Neuronal stem cell (in vitro differentiated cells): ENCODE data around the gene NRG2.

Experiments
- DNase-seq: peaks from one replicate; pipeline ENCODE4 v3.0.0-alpha.2; 2013; ENCODE audit warnings: low spot score
- H2AFZ ChIP-seq: one replicate; pipeline ENCODE4 v1.6.1; 2013; ENCODE audit warnings: mild to moderate bottlenecking, low read length, inconsistent platforms
- H2AK5ac ChIP-seq: 2 replicates; pipeline ENCODE4 v1.6.1; 2013; ENCODE audit warnings: low read depth, mild to moderate bottlenecking, inconsistent platforms, low read length, moderate library complexity, mixed read lengths
- H2BK120ac ChIP-seq: 2 replicates; pipeline ENCODE4 v1.6.1; 2013; ENCODE audit warnings: low read depth, mild to moderate bottlenecking, inconsistent platforms, low read length, moderate library complexity, mixed read lengths
- H2BK12ac ChIP-seq: one replicate; pipeline ENCODE4 v1.6.1; 2013; ENCODE audit warnings: low read length, inconsistent platforms
- H2BK15ac ChIP-seq: 2 replicates; pipeline ENCODE4 v1.6.1; 2013; ENCODE audit warnings: mild to moderate bottlenecking, low read length, inconsistent platforms, mixed read lengths
- H2BK5ac ChIP-seq: one replicate; pipeline ENCODE4 v1.6.1; 2013; ENCODE audit warnings: inconsistent platforms, mild to moderate bottlenecking, low read length, moderate library complexity
- H3K14ac ChIP-seq: one replicate; pipeline ENCODE4 v1.6.1; 2013; ENCODE audit warnings: low read length, inconsistent platforms
- H3K18ac ChIP-seq: 2 replicates; pipeline ENCODE4 v1.6.1; 2013; ENCODE audit warnings: low read length, inconsistent platforms
- H3K23ac ChIP-seq: 2 replicates; pipeline ENCODE4 v1.6.1; 2013; ENCODE audit warnings: low read depth, mild to moderate bottlenecking, mixed read lengths, low read length, inconsistent platforms; ENCODE audit not compliant: poor library complexity
- H3K27ac ChIP-seq: replicated peaks from 3 replicates; pipeline ENCODE4 v1.5.1; 2013; ENCODE audit warnings: low read length, inconsistent platforms
- H3K27me3 ChIP-seq, 3 experiments: 2 replicates each; pipeline ENCODE4 v1.6.1; 2013; ENCODE audit warnings: low read length in 3 of 3, mild to moderate bottlenecking in 2 of 3, inconsistent platforms in 1 of 3, low read depth in 1 of 3, mixed read lengths in 1 of 3, moderate library complexity in 1 of 3; ENCODE audit not compliant: control insufficient read depth in 3 of 3, insufficient read depth in 3 of 3
- H3K36me3 ChIP-seq, 2 donors: replicated peaks in 1 of 2; 2 replicates each; pipeline ENCODE4 v1.6.1; 2013; ENCODE audit warnings: low read length in 2 of 2; ENCODE audit not compliant: control insufficient read depth in 2 of 2, insufficient read depth in 2 of 2
- H3K4ac ChIP-seq: 2 replicates; pipeline ENCODE4 v1.6.1; 2013; ENCODE audit warnings: inconsistent platforms, mild to moderate bottlenecking, low read length, moderate library complexity
- H3K4me1 ChIP-seq, 2 donors: 1 replicate in 1 of 2; 2 replicates in 1 of 2; pipeline ENCODE4 v1.6.1; 2013; ENCODE audit warnings: low read length in 2 of 2, low read depth in 1 of 2; ENCODE audit not compliant: control insufficient read depth in 2 of 2, insufficient read depth in 1 of 2
- H3K4me2 ChIP-seq: one replicate; pipeline ENCODE4 v1.6.1; 2013; ENCODE audit warnings: mild to moderate bottlenecking, low read length, inconsistent platforms; ENCODE audit not compliant: insufficient read depth, poor library complexity, severe bottlenecking
- H3K4me3 ChIP-seq, 2 donors: 2 replicates each; pipeline ENCODE4 v1.5.1; 2013; ENCODE audit warnings: low read length in 2 of 2, mild to moderate bottlenecking in 2 of 2, inconsistent platforms in 1 of 2, moderate library complexity in 1 of 2
- H3K79me1 ChIP-seq: one replicate; pipeline ENCODE4 v1.6.1; 2013; ENCODE audit warnings: low read depth, mild to moderate bottlenecking, inconsistent platforms, low read length, moderate library complexity
- H3K9ac ChIP-seq: one replicate; pipeline ENCODE4 v1.6.1; 2013; ENCODE audit warnings: mild to moderate bottlenecking, low read depth, low read length, inconsistent platforms; ENCODE audit not compliant: poor library complexity
- H3K9me3 ChIP-seq, 2 donors: replicated peaks in 1 of 2; 2 replicates each; pipeline versions ENCODE3 to v1.6.1; 2013; ENCODE audit warnings: low read length in 2 of 2, mild to moderate bottlenecking in 2 of 2, inconsistent platforms in 1 of 2, low read depth in 1 of 2, mixed read lengths in 1 of 2, moderate library complexity in 1 of 2; ENCODE audit not compliant: control insufficient read depth in 2 of 2, insufficient read depth in 1 of 2
- H4K8ac ChIP-seq: one replicate; pipeline ENCODE4 v1.6.1; 2013; ENCODE audit warnings: low read depth, mild to moderate bottlenecking, inconsistent platforms, low read length, moderate library complexity
- H4K91ac ChIP-seq: one replicate; pipeline ENCODE4 v1.6.1; 2013; ENCODE audit warnings: low read length, low read depth, mild to moderate bottlenecking, inconsistent platforms; ENCODE audit not compliant: poor library complexity
- WGBS, 2 donors: extraction: QIAGEN DNeasy Blood & Tissue Kit; methylation state at CpG; one replicate each; pipeline ENCODE4 v1.1.7; 2013; ENCODE audit warnings: missing lambda C conversion rate in 2 of 2, mixed read lengths in 1 of 2; ENCODE audit not compliant: insufficient read length in 2 of 2, insufficient replicate concordance in 1 of 2; ENCODE audit errors: extremely low coverage in 2 of 2; 5-methylcytosine and 5-hydroxymethylcytosine counted together

The NRG2 gene

DNA sequence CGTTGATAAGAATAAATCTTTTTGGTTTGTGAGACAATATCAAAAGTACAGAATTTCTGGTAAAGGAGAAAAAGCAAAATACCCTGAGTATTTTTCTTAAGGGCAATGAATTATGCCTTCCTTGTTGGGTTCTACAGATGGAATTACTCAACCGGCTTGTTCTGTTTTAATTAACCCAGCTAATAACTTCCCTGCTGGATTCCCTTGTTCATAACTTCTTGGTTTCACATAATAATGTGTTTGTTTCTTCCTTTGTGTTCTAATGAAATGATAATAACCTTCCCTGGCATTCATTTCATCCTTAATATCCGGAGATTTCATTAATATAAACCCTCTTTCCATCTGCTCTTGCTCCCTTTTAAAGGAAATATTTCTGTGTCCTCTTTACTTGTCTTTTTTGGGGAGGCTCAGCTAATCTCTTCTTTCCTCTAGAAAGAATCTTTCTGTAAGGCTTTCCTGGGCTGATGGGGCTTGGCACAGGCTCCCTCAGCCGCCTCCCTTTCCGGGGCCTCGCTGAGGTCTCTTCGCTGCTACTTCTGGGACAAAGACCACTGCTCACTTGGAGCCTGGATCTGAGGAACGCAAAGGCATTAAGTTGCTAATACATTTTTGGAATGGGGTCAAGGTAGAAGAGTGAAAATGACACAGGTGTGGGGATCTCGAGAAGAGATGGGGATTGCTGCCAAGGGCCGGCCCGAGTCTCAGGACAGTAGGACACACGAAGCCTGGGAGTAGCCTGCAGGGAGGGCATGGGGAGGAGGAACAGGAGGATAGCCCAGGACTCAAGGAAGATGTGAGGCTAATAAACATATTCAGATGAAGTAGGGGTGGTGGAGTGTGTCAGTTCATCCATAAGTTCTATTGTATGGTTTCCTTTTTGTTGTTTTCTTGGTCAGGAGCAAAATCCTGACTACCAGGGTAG is 118.5 kb downstream of the NRG2 start:
- no peak overlapping the region for H3K14ac ChIP-seq
- H3K79me1 ChIP-seq: no peaks in the 10 kb centered on the region
- no CpG with 5 or more reads among the region's 12 CpGs for WGBS, 2 donors
- no peak overlapping the region for H3K23ac ChIP-seq
- peaks cover 0 to 24% (median 0%) of the 10 kb centered on the region in 3 experiments for H3K27me3 ChIP-seq
- H2BK120ac ChIP-seq: no peak overlapping the region
- H3K9me3 ChIP-seq: no peaks in the 10 kb centered on the region
- no peak overlapping the region for H4K91ac ChIP-seq
- no peak overlapping the region for H3K18ac ChIP-seq
- DNase-seq: no peak
- peaks cover 0 to 2% of the 10 kb centered on the region in 2 donors for H3K4me1 ChIP-seq
- no peak overlapping the region for H2BK15ac ChIP-seq
- no peak overlapping the region for H2AFZ ChIP-seq
- H3K36me3 ChIP-seq: no peaks in the 10 kb centered on the region
- H3K4me2 ChIP-seq: no peak overlapping the region
- no peak overlapping the region for H2BK12ac ChIP-seq
- no peak overlapping the region for H3K4me3 ChIP-seq
- no peak overlapping the region for H2AK5ac ChIP-seq
- H4K8ac ChIP-seq: no peak overlapping the region
- no peak overlapping the region for H2BK5ac ChIP-seq
- no peak overlapping the region for H3K27ac ChIP-seq
- no peak overlapping the region for H3K4ac ChIP-seq
- H3K9ac ChIP-seq: no peak overlapping the region

DNA sequence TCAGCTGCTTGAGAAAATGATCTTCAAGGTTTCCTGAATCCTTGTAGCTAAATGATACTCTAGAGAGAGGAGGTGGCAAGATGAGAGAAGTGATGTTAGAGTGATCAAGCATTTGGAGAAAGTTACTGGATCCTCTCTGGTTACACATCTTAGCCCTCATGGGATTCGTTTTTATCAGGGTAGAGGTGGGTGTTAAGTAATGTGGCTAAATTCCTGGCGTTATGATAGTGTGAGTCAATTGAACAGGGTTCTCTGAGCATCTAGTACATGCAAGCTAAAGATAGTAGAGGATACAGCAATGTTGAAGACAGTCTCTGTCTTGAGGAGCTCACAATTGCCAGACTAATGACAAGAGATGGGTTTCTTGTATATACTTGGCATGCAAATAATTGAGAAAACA is 123.8 kb downstream of the NRG2 start:
- no peak overlapping the region for H3K4me3 ChIP-seq
- H3K4ac ChIP-seq: no peak overlapping the region
- H2AFZ ChIP-seq: no peak overlapping the region
- no peaks in the 10 kb centered on the region for H3K36me3 ChIP-seq
- no peaks in the 10 kb centered on the region for H3K79me1 ChIP-seq
- H2BK5ac ChIP-seq: no peak overlapping the region
- no peak overlapping the region for H4K8ac ChIP-seq
- no peak overlapping the region for H2AK5ac ChIP-seq
- H2BK120ac ChIP-seq: no peak overlapping the region
- no peak overlapping the region for H3K4me2 ChIP-seq
- DNase-seq: no peak
- WGBS, 2 donors: no CpG with 5 or more reads among the region's 2 CpGs
- H3K9ac ChIP-seq: no peak overlapping the region
- no peak overlapping the region for H4K91ac ChIP-seq
- H2BK15ac ChIP-seq: no peak overlapping the region
- H3K27ac ChIP-seq: no peak overlapping the region
- H3K27me3 ChIP-seq: peaks cover 0 to 27% (median 0%) of the 10 kb centered on the region in 3 experiments
- H3K9me3 ChIP-seq: no peaks in the 10 kb centered on the region
- H3K18ac ChIP-seq: no peak overlapping the region
- H3K4me1 ChIP-seq: no peaks in the 10 kb centered on the region
- no peak overlapping the region for H2BK12ac ChIP-seq
- H3K14ac ChIP-seq: no peak overlapping the region
- H3K23ac ChIP-seq: no peak overlapping the region

DNA sequence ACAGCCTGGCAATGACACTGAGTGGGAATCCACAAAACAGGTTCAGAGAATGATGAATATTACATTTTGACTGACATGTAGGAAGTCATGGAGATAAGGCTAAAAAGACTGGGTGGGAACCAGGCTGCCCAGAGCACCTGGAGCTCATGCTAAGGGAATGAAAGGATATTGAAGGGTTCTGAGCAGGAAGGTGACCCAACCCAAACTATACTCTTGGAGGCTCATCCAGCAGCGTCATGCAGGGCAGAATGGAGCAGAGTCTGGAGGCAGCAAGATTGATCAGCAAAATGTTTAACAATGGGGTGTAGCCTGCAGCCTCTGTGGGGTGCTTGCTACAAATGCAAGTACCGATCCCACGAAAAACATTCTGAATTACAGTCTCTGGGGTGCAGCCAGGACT is 127.3 kb downstream of the NRG2 start:
- Histone ChIP-seq H2AFZ (no peak overlapping the region), H3K27me3 (peaks cover 0 to 24% (median 0%) of the 10 kb centered on the region in 3 experiments), H3K79me1 (no peaks in the 10 kb centered on the region), H3K9ac (no peak overlapping the region), H2BK5ac (no peak overlapping the region), H3K4ac (no peak overlapping the region), H3K9me3 (no peaks in the 10 kb centered on the region), H3K36me3 (no peaks in the 10 kb centered on the region), H2BK120ac (no peak overlapping the region), H3K14ac (no peak overlapping the region), H2BK15ac (no peak overlapping the region), H3K4me1 (no peaks in the 10 kb centered on the region), H3K23ac (no peak overlapping the region), H3K4me3 (no peak overlapping the region), H4K91ac (no peak overlapping the region), H4K8ac (no peak overlapping the region), H3K18ac (no peak overlapping the region), H3K27ac (no peak overlapping the region), H2AK5ac (no peak overlapping the region), H3K4me2 (no peak overlapping the region), H2BK12ac (no peak overlapping the region)
- no peak for DNase-seq
- no CpG with 5 or more reads among the region's 3 CpGs for whole genome bisulfite sequencing, 2 donors

DNA sequence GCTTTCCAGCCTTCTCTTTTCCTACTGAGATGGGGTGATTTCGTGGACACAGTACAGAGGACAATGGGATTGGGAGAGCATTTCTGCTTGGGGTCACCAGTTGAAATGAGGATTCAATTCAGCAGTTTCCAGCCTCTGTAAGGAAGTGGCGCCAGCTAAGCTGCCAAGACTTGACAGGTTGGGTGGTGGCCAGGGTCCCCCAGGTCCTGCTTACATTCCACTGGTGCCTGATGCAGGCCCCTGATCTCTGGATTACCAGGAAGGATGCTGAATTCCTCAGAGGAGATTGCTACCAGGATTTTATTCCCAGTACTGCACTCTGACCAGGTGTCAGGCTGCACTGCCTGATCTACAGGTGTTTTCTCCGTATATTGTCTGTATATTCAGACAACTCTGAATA is 127.8 kb downstream of the NRG2 start:
- Histone ChIP-seq H3K4ac (no peak overlapping the region), H3K18ac (no peak overlapping the region), H4K91ac (no peak overlapping the region), H2BK5ac (no peak overlapping the region), H3K27ac (no peak overlapping the region), H3K4me1 (no peaks in the 10 kb centered on the region), H3K4me3 (no peak overlapping the region), H4K8ac (no peak overlapping the region), H2BK15ac (no peak overlapping the region), H2BK12ac (no peak overlapping the region), H3K9ac (no peak overlapping the region), H3K27me3 (peaks cover 0 to 28% (median 0%) of the 10 kb centered on the region in 3 experiments), H2BK120ac (no peak overlapping the region), H3K79me1 (no peaks in the 10 kb centered on the region), H3K36me3 (no peaks in the 10 kb centered on the region), H2AFZ (no peak overlapping the region), H3K4me2 (no peak overlapping the region), H3K14ac (no peak overlapping the region), H3K9me3 (no peaks in the 10 kb centered on the region), H2AK5ac (no peak overlapping the region), H3K23ac (no peak overlapping the region)
- DNase-seq: no peak
- WGBS, 2 donors: no CpG with 5 or more reads among the region's 3 CpGs
